HG02938 (cell line): ENCODE data around the gene EIF5AL1.
"Not testable (repeated sequence)": the region's sequence is repeated elsewhere in the genome, so short reads cannot be mapped to it uniquely, and the experiment has no call there.

Experiments
- ATAC-seq: cut with Tn5 transposase; IDR thresholded peaks from one replicate; pipeline ENCODE4 v1.9.1; 2021; ENCODE audit warnings: mild to moderate bottlenecking, moderate library complexity; ENCODE audit not compliant: unreplicated experiment

Gene EIF5AL1

DNA sequence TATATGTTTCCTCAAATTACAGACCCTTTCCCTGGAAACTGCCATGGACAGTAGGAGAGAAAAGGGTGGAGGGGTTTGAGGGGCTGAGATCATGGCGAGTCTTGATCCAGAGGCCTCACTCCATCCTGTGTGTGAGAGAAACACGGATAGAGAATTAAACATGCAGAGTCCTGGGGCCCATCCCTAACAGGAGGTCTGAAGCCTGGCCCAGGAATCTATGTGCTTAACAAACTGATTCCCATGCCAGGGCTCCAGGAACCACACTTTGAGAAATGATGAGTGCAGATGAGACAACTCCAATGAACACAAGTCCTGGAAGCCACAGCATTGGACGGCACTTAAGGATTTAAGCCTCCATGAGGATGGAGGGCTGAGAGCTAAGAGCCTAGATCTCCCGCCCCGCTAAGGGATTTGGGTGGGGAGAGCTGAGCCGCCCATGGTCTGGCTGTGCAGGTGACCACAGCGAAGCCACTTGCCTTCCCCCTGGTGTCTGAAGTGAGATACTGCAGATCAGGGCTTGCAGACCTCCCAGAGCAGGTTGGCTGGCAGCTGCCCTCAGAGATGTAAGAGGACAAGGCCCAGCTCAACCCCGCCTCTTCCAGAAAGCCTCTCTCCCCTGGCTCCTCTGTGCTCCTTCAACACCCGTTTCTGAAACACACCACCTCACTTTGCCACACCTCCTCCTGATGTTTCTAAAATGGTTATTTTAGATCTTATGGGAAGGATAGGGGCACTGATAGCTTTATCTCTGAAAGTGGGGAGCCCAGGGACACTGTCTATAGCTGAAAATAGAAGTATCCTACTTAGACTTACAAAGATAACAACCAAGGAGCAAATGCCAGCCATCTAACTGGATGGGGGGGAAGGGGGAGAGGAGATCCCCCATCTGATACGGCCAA, 24.8 kb upstream of the EIF5AL1 start:
- peak; percentile 80 for ATAC-seq

GRCh38 chr10:79488336-79488735, 24.0 kb upstream of the EIF5AL1 start:
- no peak for ATAC-seq

DNA sequence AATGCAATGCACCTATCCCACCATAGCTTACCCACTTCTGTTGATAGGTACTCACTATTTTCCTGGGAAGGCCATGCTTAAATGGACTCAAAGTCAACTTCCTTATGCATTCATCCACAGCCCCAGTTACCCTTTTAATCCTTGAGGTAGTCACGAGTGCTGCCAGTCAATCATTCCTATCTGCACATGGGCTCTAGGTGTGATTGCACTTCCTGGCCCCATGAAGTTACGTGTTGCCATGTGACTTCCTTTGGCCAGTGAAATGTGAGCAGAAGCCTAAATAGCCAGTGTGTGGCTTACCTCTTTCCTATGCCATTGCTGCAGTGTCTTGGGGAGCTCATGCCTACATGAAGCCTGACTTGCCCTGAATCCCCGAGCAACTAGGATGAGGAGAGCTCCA, 23.5 kb upstream of the EIF5AL1 start:
- ATAC-seq: no peak

- ATAC-seq: no peak
Measured at GRCh38 chr10:79490400-79491142, 21.8 kb upstream of the EIF5AL1 start.

DNA sequence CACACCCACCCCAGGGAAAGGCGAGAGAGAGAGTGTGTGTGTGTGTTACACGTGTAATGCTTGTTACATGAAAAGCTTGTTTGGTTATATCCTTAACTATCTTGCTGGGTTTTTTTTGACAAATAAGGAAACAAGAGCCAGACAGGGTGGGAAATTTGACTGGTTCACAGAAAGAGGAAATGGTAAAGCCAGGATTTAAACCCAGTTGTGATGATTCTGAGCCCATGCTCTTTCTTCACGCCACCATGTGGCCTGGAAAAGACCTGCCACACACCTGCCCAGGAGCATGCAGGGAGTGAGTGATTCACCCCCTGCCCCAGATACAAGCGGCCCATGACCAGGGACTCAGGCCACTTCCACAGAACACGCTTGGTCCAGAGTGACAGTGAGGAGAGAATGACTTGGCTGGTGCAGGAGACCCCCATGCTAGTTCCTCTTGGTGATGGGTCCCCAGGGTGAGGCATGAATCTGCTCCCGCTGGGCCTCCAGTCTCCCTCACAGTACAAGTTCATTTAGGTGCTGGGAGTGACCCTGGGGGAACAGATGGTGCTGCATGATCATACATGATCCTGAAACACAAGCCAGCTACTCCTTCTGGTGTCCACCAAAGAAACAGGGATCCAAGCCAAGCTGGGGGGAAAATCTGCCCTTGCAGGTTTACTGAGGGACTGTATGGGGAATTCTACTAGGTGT, 21.0 kb upstream of the EIF5AL1 start:
- ATAC-seq: no peak

DNA sequence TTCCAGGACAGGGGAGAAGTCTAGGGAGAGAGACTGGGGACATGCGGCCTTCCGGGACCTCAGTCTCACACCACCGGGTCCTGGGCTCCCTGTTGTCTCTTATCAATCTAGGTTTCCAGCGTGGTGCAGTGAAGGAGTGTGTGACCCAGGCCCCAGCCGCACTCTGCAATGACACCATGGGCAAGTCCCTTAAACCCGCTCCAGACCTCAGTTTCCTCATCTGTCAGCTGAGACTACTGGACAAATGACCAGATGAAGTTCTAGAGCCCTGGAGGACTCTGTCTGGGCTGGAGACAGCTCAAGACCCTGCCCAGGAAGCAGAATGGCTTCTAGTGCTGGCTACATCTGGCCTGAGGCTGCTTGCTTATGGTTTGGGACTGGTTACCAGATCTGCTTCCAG, 20.1 kb upstream of the EIF5AL1 start:
- ATAC-seq: no peak

- ATAC-seq: no peak
Measured at GRCh38 chr10:79492839-79493238, 19.5 kb upstream of the EIF5AL1 start.

DNA sequence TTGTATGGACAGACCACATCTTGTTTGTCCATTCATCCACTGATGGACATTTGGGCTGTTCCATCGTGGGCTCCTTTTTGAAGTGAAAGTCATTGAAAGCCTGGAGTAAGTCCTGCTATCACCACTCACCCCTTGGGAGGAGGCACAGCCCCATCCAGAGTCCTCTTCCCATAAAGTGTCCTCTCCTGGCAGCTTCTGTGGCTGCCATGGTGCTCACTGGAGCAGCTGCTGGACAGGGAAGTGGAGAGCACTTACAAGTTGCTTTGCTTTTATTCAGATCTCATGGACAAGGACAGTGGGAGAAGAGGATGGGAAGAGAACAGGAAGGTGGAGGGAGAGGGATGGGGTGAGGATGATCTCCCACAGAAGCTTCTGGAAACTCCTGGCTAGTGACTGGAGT, 18.5 kb upstream of the EIF5AL1 start:
- no peak for ATAC-seq

DNA sequence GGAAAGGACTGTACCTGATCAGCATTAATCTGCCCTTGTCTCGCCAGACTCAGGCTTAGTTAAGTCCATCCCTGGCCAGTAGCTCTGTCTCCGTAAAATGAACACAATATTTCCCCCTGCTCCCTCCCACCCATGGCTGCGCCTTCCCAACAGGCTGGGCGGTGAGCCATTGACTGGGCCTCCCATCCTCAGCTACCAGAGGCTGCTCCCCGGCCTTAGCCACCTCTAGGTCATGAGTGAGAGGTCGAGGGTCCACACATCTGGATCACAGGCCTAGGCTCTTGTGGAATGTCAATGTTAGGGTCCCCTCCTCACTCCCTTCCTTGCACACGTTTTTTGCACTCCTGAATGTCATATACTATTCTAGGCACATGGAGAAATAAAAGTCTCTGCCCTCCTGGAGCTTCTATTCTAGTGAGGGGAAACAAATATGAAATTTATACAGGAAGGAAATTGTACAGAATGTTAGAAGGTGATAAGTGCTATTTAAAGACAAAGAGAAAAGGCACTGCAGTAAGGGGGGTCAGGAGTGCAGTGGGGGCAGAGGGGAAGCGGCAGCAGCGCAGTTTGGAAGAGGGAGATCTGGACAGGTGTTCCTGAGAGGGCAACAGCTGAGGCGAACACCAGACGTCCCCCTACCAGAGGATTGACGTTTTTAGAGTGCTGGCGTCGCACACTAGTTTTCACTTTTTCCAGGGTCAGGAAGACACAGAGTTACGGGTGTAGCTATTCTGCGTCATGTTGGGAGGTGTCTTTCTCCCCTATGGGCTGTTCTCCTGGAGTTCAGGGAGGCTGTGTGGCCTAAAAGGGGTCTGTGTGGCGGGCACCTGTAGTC, 17.2 kb upstream of the EIF5AL1 start:
- no peak for ATAC-seq

DNA sequence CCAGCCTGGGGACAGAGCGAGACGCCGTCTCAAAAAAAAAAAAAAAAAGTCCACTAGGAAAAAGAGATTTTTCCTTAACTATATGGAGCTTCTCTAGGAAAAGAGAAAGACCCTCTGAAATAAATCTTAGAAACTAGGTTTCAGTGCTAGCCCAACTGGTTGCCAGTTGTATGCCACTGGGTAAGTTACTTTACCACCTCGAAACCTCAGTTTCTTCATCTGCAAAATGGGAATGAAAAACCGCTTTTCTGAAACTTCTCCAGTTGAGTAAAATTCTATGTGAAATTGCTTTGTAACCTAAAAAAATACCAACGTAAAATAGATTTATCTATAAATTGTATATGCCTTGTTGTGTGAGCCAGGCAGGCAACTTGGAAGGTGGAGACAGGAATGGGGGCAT, 16.5 kb upstream of the EIF5AL1 start:
- ATAC-seq: no peak

- ATAC-seq: no peak
Measured at GRCh38 chr10:79496896-79497295, 15.4 kb upstream of the EIF5AL1 start.

DNA sequence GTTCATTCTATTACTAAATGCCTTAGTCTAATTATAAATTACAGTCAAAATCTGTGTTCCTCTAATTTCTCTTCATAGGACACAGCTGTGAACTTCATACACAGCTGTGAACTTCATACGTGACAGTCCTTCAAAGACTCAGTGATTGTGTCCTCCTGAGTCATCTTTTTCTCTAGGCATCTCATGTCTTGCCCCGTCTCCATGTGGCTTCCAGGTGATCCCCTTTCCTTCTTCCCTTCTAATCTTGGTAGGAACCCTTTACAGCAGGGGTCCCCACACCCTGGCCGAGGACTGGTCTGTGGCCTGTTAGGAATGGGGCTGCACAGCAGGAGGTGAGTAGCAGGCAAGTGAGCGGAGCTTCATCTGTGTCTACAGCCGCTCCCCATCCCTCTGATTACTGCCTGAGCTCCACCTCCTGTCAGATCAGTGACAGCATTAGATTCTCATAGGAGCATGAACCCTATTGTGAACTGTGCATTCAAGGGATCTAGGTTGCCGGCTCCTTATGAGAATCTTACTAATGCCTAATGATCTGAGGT, 14.0 kb upstream of the EIF5AL1 start:
- ATAC-seq: no peak

DNA sequence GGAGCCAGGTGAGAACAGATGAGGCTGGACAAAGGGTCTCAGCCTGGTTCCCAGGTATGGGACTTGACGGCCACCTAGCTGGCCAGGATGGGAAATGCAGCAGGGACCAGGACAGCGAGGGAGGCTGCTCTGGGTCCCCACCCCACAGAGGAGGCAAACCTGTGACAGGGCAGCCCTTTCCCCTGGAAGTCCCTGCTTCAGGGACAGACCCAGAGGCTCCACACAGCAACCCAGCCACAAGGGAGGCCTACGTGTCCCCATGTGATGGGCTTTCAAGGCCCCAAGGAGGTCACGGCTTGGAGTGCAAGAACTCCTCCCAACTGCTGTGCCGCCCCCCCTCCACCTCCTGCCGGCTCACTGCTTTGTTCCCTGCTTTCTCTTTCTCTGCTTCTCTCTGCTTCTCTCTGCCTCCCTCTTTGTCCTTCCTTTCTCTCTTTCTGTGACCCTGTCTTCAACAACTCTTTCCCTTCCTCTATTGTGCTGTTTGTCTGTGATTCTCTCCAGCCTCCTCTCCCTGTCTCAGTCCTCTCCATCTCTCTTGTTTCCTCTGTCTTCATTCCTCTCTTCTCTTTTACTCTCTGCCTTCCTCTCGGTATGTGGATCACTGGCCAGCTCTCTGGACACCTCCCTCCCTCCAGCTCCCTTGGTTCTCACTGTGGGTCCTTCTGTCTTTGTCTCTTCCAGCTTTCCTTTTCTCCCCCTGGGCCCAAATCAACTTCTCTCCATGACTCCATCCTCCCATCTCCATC, 9.6 kb upstream of the EIF5AL1 start:
- no peak for ATAC-seq

DNA sequence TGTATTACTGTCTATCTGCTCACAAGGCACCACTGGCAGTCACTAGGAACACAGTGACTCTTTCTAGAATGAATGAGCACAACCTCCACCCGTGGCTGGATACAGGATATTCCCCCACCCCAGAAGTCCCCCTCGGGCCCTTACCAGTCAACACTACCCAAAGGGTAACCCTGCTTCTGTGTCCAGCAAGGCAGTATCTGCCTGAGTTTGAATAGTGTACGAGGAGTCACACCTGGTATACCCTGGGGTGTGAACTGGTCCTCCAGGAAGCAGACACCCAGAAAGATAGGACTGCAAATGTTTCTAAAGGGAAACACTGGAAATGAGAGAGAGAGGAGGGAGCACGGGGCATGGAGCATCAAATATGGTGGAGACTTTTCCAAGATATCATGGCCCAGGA, 8.5 kb upstream of the EIF5AL1 start:
- ATAC-seq: not testable (repeated sequence)

DNA sequence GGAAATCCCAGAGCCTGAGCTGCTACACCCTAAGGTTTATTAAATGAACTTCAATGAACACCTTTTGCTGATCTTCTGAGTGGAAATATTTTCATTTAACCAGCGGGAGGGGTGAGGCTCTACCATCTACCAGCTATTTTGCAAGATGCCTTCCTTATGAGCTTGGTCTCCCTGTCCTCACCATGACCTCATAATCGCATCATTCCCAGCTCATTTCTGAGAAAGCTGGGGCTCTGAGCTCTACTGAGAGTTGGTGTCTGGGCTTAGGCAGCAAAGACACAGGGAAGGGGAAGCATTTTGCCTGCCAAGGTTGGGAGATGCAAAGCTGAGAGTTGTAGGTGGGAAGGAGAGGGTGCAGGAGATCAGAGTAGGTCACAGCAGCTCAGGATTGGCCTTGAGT, 7.8 kb upstream of the EIF5AL1 start:
- not testable (repeated sequence) for ATAC-seq

GRCh38 chr10:79505328-79505727, 7.0 kb upstream of the EIF5AL1 start:
- not testable (repeated sequence) for ATAC-seq

DNA sequence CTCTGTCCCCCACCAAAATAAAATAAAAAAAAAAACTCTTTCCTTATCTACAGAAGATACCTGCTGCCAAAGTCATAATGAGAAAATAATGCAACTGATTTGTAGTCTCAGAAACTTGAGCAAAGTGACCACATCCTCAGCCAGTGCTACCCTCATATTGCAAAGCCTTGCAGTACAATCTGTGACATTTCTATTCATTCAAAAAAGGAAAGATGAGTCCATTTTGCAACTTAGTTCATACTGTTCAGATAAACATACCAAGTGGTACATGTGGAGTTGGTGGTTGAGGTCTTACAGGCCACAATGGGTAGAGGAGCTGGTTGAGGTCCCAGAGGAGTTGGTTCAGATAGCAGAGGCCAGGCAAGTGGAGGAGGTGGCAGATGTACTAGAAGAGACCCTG, 6.5 kb upstream of the EIF5AL1 start:
- ATAC-seq: no peak

GRCh38 chr10:79507440-79508167, 4.7 kb upstream of the EIF5AL1 start:
- ATAC-seq: no peak

- not testable (repeated sequence) for ATAC-seq
Measured at GRCh38 chr10:79508245-79508644, 4.1 kb upstream of the EIF5AL1 start.
